Astrocyte of the spinal cord (primary cell): Measurements from ENCODE around the gene METRNL.
A peak's percentile ranks its signal among the peaks of the same experiment; 100 is the strongest.
"Not testable (repeated sequence)": the region's sequence is repeated elsewhere in the genome, so short reads cannot be mapped to it uniquely, and the experiment has no call there.

Experiments
- DNase-seq: peaks from one replicate; pipeline ENCODE4 v3.0.0; 2011; ENCODE audit warnings: low read depth, low spot score
- H3K4me3 ChIP-seq: 2 replicates; pipeline ENCODE4 v1.5.1; 2011; ENCODE audit warnings: low read depth, mild to moderate bottlenecking, low read length, moderate library complexity
- CTCF ChIP-seq: IDR thresholded peaks from 2 replicates; pipeline ENCODE4 v1.5.1; 2012; ENCODE audit warnings: low read depth, mild to moderate bottlenecking, low read length, inconsistent platforms
- in situ Hi-C: cut with HindIII; loops from 2 replicates; pipeline ENCODE4 v1.10.0; 2017; ENCODE audit warnings: low sequenced_read_pairs

Gene METRNL

GRCh38 chr17:83036193-83036592 lies 43.2 kb upstream of the METRNL start:
- no peak for TF ChIP-seq CTCF
- no peak overlapping the region for H3K4me3 ChIP-seq
- in situ Hi-C loops: no loop called here
- no peak for DNase-seq

- no peak for TF ChIP-seq CTCF
- H3K4me3 ChIP-seq: no peak overlapping the region
- in situ Hi-C loops: no loop called here
- no peak for DNase-seq
Observed at GRCh38 chr17:83036666-83037065, 42.7 kb upstream of the METRNL start.

- no peak overlapping the region for H3K4me3 ChIP-seq
- no peak for TF ChIP-seq CTCF
- in situ Hi-C loops: no loop called here
- DNase-seq: no peak
Observed at GRCh38 chr17:83037084-83037873, 42.1 kb upstream of the METRNL start.

GRCh38 chr17:83037874-83038165 lies 41.6 kb upstream of the METRNL start:
- in situ Hi-C loops: no loop called here
- no peak for TF ChIP-seq CTCF
- no peak for DNase-seq
- H3K4me3 ChIP-seq: no peak overlapping the region

- H3K4me3 ChIP-seq, DNase-seq, in situ Hi-C loops: not testable (repeated sequence)
Observed at GRCh38 chr17:83038983-83039382, 40.4 kb upstream of the METRNL start.

GRCh38 chr17:83041305-83041704 lies 38.1 kb upstream of the METRNL start:
- TF ChIP-seq CTCF: no peak
- peak; percentile 3 for DNase-seq
- H3K4me3 ChIP-seq: no peak overlapping the region
- in situ Hi-C loops: no loop called here

- no peak for DNase-seq
- TF ChIP-seq CTCF: no peak
- in situ Hi-C loops: no loop called here
- H3K4me3 ChIP-seq: no peak overlapping the region
Observed at GRCh38 chr17:83042522-83043158, 36.8 kb upstream of the METRNL start.

GRCh38 chr17:83044479-83044878 lies 34.9 kb upstream of the METRNL start:
- H3K4me3 ChIP-seq, in situ Hi-C loops, DNase-seq: not testable (repeated sequence)
